ENCODE measurements around the gene YEATS2.

The YEATS2 gene

GRCh38 chr3:183815563-183815940 is 118.0 kb downstream of the YEATS2 start:
- DNase-seq: no peak

- no peak for DNase-seq
Measured at GRCh38 chr3:183815951-183816475, 118.4 kb downstream of the YEATS2 start.

DNA sequence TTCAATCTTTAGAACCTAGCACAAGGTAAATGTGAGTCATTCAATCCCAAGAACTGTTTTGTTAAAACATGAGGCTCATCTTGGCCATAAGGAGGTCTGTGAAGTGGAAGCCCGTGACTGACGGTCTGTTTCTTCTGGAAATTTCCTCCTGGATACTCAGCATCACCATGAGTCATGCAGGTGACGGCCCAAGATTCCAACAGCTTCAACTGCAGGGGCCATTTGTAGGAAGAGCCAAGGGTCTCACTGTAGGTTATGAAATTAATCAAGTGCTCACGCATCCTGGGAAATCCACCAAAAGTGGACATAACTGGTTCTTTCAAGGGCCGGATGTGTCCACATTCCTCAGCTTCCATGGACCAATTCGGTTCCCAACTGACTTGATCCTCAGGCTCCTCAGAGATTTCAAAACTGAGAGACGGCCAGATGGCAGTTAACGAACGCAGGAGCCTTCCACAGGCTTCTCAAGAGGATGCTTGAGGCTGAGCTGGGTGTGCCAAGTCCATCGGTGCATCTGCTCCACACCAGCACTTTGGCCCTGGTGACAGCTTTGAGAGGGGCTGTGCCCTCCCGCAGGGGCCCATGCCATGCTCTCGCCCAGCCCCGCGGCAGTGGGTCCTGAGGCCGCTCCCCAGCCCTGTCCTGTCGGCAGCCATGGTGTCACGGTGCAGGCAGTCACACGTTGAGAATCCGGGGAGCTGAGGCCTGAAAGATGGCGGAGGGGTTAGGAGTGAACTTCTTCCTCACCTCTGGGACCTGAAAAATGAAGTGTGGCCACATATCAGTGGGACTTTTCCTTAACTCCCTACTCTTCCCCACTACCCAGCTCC is 119.3 kb downstream of the YEATS2 start:
- no peak for DNase-seq

DNA sequence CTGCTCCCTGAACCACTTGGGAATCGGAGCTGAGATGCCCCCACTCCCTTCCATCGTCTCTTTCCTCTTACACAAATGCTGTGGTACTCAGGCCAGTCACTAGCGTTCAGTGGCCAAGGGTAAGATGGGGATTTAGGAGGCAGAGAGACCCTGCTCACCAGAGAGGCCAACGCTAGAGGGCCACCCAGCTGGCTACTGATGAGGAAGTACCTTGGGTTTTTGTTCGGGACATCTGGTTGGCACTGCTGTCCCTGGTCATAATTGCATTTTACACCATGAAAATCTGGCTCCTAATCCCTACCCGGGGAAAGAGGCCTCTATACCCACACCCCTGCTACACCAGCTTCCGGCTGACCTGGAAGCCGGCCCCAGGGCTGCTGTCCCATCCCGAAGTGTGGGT is 120.0 kb downstream of the YEATS2 start:
- DNase-seq: no peak

GRCh38 chr3:183818041-183818620 is 120.5 kb downstream of the YEATS2 start:
- no peak for DNase-seq

GRCh38 chr3:183818706-183819624 is 121.4 kb downstream of the YEATS2 start:
- DNase-seq: no peak

DNA sequence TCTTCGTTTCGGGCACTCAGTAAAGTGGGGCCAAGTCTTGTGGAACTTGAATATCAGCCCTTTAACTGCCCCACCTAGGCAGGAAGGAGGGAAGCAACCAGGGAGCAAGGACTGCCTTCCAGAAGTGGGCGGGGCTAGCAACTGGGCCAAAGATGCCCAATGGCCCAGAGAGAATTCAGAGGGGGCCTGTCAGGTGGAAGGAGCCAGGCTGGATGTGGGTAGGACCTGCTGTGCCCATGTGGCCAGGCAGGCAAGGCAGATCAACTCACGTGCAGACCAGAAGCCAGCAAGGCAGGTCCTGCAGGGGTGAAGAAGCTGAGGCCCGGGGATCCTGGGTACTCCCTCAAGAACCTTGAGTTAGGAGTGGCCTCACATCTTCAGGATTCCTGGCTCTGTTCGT is 122.2 kb downstream of the YEATS2 start:
- DNase-seq: no peak

GRCh38 chr3:183822631-183823030 is 125.0 kb downstream of the YEATS2 start:
- no peak for DNase-seq

GRCh38 chr3:183823963-183824362 is 126.4 kb downstream of the YEATS2 start:
- DNase-seq: no peak

DNA sequence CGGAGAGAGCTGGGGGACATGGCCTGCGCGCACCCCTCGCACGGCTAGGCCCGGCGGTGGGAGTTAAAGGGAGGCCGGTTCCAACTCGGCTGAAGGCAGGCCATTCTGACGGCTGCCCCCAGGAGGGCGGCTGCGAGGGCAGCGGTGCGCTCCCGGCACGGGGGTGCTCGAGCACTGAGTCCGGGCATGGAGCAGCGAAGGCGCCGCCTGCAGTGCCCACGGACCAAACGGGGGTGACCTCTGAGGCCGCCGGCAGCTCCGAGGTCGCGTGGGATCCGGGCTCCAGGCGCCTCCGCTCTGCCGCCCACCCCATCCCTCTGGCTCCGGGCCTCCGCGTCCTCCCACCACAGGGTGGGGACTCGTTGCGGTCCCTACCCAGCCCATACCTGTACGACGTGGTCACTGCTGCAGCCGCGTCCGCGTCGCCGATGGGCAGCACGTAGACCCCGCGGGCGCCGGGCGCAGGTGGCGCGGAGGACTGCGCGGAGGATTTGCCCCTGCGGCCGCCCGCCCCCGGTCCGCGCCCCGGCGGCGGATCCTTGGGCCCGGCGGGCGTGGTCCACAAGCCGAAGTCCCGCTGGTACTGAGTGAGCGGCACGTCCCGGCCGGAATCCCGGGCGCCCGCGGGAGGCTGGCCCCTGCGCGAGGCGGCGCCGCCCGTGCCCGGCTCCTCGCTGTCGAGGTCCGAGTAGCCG is 127.3 kb downstream of the YEATS2 start:
- peak; percentile 42 for DNase-seq

- peak; percentile 57 for DNase-seq
Measured at GRCh38 chr3:183825456-183826161, 128.0 kb downstream of the YEATS2 start, which contains the start of gene MAP6D1. Gene MAP6D1, minus strand, starts transcription at chr3:183825577. Its CDS starts 30 bp downstream, at chr3:183825547.

DNA sequence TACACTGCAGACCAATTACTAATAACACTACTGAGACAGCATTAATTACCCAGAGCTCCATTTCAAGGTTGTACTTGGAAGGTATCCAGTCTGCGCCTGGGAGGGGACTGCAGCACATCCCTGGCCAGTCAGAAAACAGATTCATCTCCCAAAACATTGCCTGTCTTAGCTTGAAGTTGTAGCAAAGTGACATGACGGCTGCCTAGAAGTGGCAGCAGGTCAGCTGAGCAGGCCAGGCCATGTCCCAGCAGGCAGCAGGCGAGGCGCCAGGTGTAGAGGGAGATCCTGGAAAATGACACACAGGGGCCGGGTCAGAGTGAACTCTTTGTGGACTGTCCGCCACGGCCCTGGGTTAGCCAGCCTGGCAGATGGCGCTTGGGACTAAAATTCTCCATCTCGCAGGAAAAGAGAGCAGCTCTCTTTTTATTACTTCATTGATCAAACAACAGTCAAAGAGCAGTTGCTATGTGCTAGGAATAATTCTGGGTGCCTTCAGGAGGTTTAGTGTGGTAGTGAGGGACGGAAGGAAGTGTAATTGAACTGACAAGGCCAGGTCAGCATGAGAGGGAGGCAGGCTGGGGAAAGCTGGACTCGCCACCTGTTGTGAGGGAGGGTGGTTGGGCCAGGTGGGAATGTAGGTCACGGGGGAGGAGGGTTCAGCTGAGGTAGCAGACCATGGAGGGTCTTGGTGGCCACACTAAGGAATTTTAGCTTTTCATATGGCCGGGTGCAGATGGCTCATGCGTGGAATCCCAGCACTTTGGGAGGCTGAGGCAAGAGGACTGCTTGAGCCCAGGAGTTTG is 129.1 kb downstream of the YEATS2 start:
- no peak for DNase-seq

DNA sequence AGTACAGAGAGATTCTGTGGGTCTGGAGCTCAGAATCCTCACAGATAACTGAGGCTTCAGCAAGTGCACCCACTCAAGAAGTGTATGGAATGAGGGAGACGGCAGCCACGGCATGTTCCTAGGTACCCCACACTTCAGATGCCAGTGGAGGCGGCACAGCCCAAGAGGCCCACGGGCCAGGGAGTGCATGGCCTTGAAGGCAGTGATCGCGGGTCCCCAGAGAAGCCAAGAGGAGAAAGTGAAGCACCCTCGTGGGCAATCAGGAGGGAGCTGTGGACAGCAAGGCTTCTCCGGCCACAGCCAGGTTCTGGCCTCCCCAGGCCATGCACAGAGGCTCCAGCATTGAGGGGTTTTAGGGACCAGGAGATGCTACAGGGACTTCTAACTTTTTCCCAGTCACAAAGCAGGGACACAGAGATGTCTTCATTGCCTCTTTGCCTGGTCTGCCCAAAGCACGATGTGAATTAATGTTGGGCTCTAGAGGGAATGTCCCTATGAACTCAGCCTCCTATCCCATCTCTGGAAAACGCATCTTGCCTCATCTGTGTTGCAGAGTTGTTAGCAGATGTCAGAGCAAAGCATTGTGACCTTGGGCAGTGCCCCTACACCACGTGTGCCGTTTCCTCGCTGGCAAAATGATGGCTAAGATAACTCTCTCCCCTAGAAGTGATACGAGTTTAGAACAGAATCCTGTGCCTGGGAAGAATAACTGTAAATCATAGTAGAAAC is 130.4 kb downstream of the YEATS2 start:
- no peak for DNase-seq

GRCh38 chr3:183828538-183828870 is 130.9 kb downstream of the YEATS2 start:
- no peak for DNase-seq

DNA sequence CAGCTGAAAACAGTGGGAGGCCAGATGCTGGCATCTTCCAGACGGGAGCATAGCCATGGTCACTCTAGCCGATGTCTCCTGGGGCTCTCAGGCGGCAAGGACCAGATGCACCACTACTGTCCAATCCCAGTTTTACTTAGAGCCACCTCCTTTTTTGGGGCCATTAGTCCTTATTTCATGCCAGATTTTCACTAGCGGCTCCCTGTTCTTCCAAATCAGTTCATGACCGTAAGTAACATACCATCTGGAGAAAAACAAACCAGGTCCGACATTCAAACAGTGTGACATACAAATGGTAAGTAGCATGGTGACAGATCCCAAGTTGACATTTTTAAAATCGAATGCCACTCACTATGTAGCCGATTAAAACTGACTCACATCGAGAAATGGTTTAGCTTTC is 131.9 kb downstream of the YEATS2 start:
- no peak for DNase-seq

DNA sequence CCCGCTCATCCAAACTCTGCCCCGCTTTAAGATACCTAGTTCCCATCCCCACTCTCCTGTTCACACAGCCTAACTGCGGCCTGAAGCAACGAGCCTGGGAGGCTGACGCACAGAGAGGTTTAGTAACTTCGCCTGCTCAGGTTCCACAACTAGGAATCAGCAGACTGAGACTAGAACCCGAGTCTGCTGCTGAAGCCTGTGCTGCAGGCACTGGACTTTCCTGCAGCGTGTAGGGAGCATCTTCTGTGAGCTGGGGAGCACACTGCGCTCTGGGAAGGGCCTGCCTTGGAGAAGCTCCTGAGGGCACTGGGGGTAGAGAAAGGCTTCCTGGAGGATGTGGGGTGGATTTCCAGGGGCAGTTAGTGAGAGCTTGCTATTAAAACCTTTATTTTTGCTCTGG is 132.6 kb downstream of the YEATS2 start:
- no peak for DNase-seq

GRCh38 chr3:183833516-183833915 is 135.9 kb downstream of the YEATS2 start:
- DNase-seq: no peak

DNA sequence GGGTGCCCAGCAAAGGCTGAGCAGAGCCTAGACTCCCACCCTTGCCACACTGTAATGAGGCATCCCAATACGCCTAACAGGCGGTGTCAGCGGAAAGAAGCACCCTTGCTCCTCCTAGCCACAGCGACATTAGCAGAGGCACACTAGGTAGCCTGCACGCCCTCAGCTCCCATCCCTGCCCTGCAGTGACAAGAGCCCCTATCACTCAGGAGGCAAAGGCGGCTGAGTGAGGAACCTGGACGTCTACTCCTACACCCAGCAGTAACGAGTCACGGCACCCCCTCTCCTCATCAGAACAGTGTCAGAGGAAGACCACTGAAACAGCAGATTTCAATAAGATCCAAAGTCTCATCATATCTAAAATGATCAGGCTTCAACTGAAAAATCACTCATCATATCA is 139.8 kb downstream of the YEATS2 start:
- DNase-seq: no peak

GRCh38 chr3:183837894-183838293 is 140.3 kb downstream of the YEATS2 start:
- no peak for DNase-seq

DNA sequence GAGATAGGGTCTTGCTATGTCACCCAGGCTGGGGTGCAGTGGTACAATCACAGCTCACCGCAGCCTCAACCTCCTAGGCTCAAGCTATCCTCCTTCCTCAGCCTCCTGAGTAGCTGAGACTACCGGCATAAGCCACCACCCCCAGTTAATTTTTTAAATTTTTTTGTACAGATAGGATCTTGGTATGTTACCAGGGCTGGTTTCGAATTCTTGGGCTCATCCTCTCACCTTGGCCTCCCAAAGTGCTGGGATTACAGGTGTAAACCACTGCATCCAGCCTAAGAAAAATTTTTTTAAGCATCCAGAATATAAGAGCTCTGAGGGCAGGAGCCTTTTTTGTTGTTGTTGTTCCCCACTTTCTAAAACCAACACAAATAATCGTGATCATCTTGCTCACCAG is 142.2 kb downstream of the YEATS2 start:
- DNase-seq: no peak

GRCh38 chr3:183844606-183845005 is 147.0 kb downstream of the YEATS2 start:
- no peak for DNase-seq
